ENCODE measurements around the gene SLC39A1.

- no peak for TF ChIP-seq CTCF (IDR thresholded peaks at IDR 0.05; ENCODE audit: borderline replicate concordance, extremely low read depth, low read length, poor library complexity, severe bottlenecking)
- TF ChIP-seq EZH2 (IDR thresholded peaks at IDR 0.05; ENCODE audit: borderline replicate concordance, low read depth, low read length, severe bottlenecking), result no peak
These were observed at the start of gene SLC39A1 for GRCh38 chr1:153963030-153963849.
